Mesodermal cell (in vitro differentiated cells): Measurements from ENCODE around the gene ZNF358.

Experiments used
- H3K27ac ChIP-seq: 2 replicates; pipeline ENCODE4 v1.7.0; 2013; ENCODE audit warnings: mild to moderate bottlenecking, low read depth, low read length, moderate library complexity; ENCODE audit not compliant: severe bottlenecking
- H3K36me3 ChIP-seq: 2 replicates; pipeline ENCODE4 v1.7.1; 2013; ENCODE audit warnings: mild to moderate bottlenecking, low read length, moderate library complexity; ENCODE audit not compliant: control insufficient read depth, insufficient read depth
- H3K4me1 ChIP-seq: one replicate; pipeline ENCODE4 v1.7.1; 2013; ENCODE audit warnings: mild to moderate bottlenecking, low read length; ENCODE audit not compliant: insufficient read depth, control insufficient read depth, poor library complexity, severe bottlenecking
- H3K4me3 ChIP-seq: 2 replicates; pipeline ENCODE4 v1.7.0; 2013; ENCODE audit warnings: low read length, control low read depth, mild to moderate bottlenecking; ENCODE audit not compliant: insufficient read depth, poor library complexity, severe bottlenecking; ENCODE audit errors: extremely low read depth
- H3K9me3 ChIP-seq: 2 replicates; pipeline ENCODE4 v1.7.1; 2013; ENCODE audit warnings: mild to moderate bottlenecking, low read length, moderate library complexity; ENCODE audit not compliant: control insufficient read depth
- WGBS, 2 experiments: methylation state at CpG; one replicate each; pipeline ENCODE4 v1.1.5; 2013; ENCODE audit warnings: missing lambda C conversion rate in 2 of 2; ENCODE audit not compliant: insufficient coverage in 2 of 2; 5-methylcytosine and 5-hydroxymethylcytosine counted together

ZNF358 gene

DNA sequence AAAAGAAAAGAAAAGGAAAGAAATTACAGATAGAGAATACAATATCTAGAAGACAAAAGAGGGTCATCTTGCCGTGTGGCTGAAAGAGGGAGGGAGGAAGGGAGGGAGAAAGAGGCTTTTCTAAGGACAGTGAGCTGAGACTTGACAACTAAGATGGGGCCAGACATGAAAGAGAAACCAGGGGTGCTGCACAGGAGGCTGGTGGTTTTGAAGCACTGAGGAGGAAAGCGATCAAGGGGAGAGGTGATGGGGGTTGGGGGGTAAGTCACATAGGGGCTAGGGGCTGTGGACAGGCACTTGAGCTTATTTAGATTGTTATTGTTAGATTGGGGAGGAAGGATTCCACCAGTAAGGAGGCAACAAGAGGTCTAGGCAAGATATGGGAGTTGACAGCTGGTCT lies 36.9 kb downstream of the ZNF358 start:
- Histone ChIP-seq H3K36me3 (peaks cover 83% of the 10 kb centered on the region), H3K4me3 (no peak overlapping the region), H3K27ac (no peak overlapping the region), H3K4me1 (no peaks in the 10 kb centered on the region), H3K9me3 (no peaks in the 10 kb centered on the region)
- 94 to 100% methylated on average over 2 of the region's 2 CpGs for WGBS, 2 experiments

GRCh38 chr19:7554565-7554964 lies 38.7 kb downstream of the ZNF358 start:
- Histone ChIP-seq H3K4me1 (no peaks in the 10 kb centered on the region), H3K9me3 (no peaks in the 10 kb centered on the region), H3K36me3 (peaks cover 94% of the 10 kb centered on the region), H3K4me3 (no peak overlapping the region), H3K27ac (no peak overlapping the region)
- 97 to 98% methylated on average over 28 of the region's 28 CpGs for WGBS, 2 experiments

- Histone ChIP-seq H3K4me1 (no peaks in the 10 kb centered on the region), H3K4me3 (no peak overlapping the region), H3K27ac (no peak overlapping the region), H3K36me3 (peaks cover 89% of the 10 kb centered on the region), H3K9me3 (no peaks in the 10 kb centered on the region)
- 95 to 98% methylated on average over 41 to 52 of the region's 62 CpGs for WGBS, 2 experiments
Measured at GRCh38 chr19:7554990-7555864, 39.3 kb downstream of the ZNF358 start.

GRCh38 chr19:7556696-7557315 lies 40.9 kb downstream of the ZNF358 start:
- H3K4me3 ChIP-seq: no peak overlapping the region
- peaks cover 85% of the 10 kb centered on the region for H3K36me3 ChIP-seq
- H3K9me3 ChIP-seq: no peaks in the 10 kb centered on the region
- H3K27ac ChIP-seq: no peak overlapping the region
- no peaks in the 10 kb centered on the region for H3K4me1 ChIP-seq
- WGBS, 2 experiments: 94 to 98% methylated on average over 50 to 53 of the region's 54 CpGs

DNA sequence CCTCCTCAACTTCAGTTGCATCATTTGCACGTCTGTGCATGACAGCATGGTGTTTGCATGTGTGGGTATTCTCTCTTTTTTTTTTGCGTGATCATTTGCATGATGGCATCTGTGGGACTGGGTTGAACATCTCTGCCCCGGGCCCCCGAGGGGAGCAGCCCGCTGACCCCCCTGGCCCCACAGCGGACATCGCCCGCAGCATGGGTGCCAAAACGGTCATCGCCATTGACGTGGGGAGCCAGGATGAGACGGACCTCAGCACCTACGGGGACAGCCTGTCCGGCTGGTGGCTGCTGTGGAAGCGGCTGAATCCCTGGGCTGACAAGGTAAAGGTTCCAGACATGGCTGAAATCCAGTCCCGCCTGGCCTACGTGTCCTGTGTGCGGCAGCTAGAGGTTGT lies 42.8 kb downstream of the ZNF358 start:
- H3K4me3 ChIP-seq: no peak overlapping the region
- 95 to 97% methylated on average over 14 to 16 of the region's 18 CpGs for WGBS, 2 experiments

DNA sequence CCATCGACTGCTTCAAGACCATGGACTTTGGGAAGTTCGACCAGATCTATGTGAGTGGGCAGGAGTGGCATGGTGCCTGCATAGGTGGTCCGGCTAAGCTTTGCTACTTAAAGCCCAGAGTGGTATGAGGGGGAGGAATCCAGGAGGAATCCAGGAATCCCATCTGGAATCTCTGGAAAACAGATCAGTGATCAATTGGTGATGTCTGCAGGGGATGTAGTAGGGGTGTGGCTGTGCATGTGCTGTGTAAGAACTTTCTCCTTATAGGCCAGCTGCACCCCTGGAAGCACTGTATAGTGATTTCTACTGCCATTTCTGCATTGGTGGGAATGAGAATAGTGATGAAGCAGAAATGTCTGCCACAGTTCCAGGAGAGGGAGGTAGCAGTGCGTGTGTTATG lies 43.2 kb downstream of the ZNF358 start:
- Histone ChIP-seq H3K4me3 (no peak overlapping the region), H3K36me3 (peaks cover 63% of the 10 kb centered on the region), H3K27ac (no peak overlapping the region), H3K4me1 (no peaks in the 10 kb centered on the region), H3K9me3 (no peaks in the 10 kb centered on the region)
- 20 to 60% methylated on average over 2 to 4 of the region's 4 CpGs for WGBS, 2 experiments

More for the DNA sequence above, 42.8 kb downstream of the ZNF358 start:
- no peaks in the 10 kb centered on the region for H3K4me1 ChIP-seq
- H3K36me3 ChIP-seq: peaks cover 68% of the 10 kb centered on the region
- no peaks in the 10 kb centered on the region for H3K9me3 ChIP-seq
- no peak overlapping the region for H3K27ac ChIP-seq

GRCh38 chr19:7560255-7560654 lies 44.4 kb downstream of the ZNF358 start:
- no peak overlapping the region for H3K27ac ChIP-seq
- 89% methylated on average over 1 of the region's 2 CpGs; no CpG with 5 or more reads in 1 of the 2 experiments for WGBS, 2 experiments
- no peak overlapping the region for H3K4me3 ChIP-seq
- no peaks in the 10 kb centered on the region for H3K4me1 ChIP-seq
- no peaks in the 10 kb centered on the region for H3K9me3 ChIP-seq
- peaks cover 53% of the 10 kb centered on the region for H3K36me3 ChIP-seq

DNA sequence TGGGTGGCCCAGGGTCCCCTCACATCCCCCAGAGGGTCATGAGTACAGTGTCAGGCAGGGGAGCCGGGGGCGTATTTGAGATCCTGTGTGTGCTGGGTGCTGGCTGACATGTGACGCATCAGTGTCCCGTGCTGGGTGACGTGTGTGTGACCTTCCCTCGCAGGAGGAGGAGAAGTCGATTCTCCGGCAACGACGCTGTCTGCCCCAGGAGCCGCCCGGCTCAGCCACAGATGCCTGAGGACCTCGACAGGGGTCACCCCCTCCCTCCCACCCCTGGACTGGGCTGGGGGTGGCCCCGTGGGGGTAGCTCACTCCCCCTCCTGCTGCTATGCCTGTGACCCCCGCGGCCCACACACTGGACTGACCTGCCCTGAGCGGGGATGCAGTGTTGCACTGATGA lies 45.4 kb downstream of the ZNF358 start:
- Histone ChIP-seq H3K4me3 (no peak overlapping the region), H3K4me1 (no peaks in the 10 kb centered on the region), H3K36me3 (peaks cover 43% of the 10 kb centered on the region), H3K27ac (no peak overlapping the region), H3K9me3 (no peaks in the 10 kb centered on the region)
- WGBS, 2 experiments: 87 to 93% methylated on average over 9 to 16 of the region's 17 CpGs

DNA sequence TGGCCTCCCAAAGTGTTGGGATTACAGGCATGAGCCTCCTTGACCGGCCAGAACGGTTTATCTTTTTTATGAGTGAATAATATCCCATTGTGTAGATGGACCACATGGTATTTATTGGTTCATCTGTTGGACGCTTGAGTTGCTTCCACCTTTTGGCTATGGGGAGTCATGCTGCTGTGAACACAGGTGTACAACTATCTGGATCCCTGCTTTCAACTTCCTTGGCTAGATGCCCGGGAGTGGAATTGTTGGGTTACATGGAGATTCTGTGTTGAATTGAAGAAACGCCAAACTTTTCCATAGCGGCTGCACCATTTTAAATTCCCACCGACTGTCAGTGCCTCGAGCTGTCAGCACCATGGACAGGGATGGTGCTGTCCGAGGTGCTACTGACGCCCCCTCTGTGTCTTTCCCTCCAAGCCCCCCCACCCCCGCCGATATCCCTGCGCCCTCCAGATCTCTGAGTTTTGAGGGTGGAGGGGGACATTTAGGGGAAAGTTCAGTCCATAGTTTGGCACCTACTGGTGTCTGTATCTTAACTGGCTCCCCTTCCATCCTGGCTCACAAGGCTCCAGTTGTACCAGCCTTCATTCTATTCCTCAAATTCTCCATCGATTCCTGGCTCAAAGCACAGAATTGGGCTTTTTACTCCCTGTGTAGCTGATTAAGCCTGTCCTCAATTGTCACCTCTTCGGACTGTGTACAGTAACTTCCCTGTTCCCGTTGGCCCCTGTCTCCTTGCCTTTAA lies 46.9 kb downstream of the ZNF358 start:
- no peak overlapping the region for H3K27ac ChIP-seq
- no peaks in the 10 kb centered on the region for H3K9me3 ChIP-seq
- H3K4me3 ChIP-seq: no peak overlapping the region
- H3K36me3 ChIP-seq: peaks cover 28% of the 10 kb centered on the region
- H3K4me1 ChIP-seq: no peaks in the 10 kb centered on the region
- WGBS, 2 experiments: 82 to 83% methylated on average over 6 to 8 of the region's 16 CpGs

- Histone ChIP-seq H3K36me3 (peaks cover 11% of the 10 kb centered on the region), H3K4me1 (no peaks in the 10 kb centered on the region), H3K27ac (no peak overlapping the region), H3K9me3 (no peaks in the 10 kb centered on the region), H3K4me3 (no peak overlapping the region)
- WGBS, 2 experiments: 87 to 97% methylated on average over 4 of the region's 4 CpGs
Measured at GRCh38 chr19:7564866-7565265, 49.0 kb downstream of the ZNF358 start.
